ENCODE data around the gene USP9X.
A peak's percentile ranks its signal among the peaks of the same experiment; 100 is the strongest.
"Not testable (repeated sequence)": the region's sequence is repeated elsewhere in the genome, so short reads cannot be mapped to it uniquely, and the experiment has no call there.

Gene USP9X, protein sequence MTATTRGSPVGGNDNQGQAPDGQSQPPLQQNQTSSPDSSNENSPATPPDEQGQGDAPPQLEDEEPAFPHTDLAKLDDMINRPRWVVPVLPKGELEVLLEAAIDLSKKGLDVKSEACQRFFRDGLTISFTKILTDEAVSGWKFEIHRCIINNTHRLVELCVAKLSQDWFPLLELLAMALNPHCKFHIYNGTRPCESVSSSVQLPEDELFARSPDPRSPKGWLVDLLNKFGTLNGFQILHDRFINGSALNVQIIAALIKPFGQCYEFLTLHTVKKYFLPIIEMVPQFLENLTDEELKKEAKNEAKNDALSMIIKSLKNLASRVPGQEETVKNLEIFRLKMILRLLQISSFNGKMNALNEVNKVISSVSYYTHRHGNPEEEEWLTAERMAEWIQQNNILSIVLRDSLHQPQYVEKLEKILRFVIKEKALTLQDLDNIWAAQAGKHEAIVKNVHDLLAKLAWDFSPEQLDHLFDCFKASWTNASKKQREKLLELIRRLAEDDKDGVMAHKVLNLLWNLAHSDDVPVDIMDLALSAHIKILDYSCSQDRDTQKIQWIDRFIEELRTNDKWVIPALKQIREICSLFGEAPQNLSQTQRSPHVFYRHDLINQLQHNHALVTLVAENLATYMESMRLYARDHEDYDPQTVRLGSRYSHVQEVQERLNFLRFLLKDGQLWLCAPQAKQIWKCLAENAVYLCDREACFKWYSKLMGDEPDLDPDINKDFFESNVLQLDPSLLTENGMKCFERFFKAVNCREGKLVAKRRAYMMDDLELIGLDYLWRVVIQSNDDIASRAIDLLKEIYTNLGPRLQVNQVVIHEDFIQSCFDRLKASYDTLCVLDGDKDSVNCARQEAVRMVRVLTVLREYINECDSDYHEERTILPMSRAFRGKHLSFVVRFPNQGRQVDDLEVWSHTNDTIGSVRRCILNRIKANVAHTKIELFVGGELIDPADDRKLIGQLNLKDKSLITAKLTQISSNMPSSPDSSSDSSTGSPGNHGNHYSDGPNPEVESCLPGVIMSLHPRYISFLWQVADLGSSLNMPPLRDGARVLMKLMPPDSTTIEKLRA (N-terminal part only)

DNA sequence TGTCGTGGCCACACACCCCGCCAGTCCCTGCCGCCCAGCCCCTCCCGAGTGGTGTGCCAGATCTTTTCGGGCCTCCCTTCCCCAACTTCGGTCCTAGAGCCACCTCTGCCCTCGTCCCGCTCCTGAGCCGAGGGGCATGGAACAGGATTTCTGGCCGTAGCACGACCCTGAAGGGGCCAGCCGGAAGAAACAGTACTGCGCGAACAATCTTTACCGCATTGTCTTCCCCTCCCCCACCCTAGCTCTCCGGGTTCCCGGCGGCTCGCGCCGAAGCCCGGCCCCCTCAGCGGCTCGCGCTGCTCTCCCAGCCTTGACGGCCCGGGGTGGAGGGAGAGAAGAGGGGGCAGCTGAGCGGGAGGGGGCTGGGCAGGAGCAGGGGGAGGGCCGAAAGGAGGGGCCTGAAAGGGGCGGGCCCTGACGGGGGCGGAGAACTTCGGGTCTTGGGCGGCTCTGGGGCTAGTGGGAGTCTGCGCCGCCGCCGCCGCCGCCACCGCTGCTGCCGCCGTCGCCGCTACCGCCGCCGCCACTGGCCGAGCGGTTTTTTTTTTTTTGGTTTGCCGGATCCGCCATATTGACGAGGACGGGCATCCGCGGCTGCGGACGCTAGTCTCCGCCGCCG lies at the start of gene USP9X:
USP9X (plus strand) TSS at position 553 of the 619 bp plus-strand sequence. CDS start 38,184 bp downstream, outside the sequence.
- DNase-seq, result no peak

DNA sequence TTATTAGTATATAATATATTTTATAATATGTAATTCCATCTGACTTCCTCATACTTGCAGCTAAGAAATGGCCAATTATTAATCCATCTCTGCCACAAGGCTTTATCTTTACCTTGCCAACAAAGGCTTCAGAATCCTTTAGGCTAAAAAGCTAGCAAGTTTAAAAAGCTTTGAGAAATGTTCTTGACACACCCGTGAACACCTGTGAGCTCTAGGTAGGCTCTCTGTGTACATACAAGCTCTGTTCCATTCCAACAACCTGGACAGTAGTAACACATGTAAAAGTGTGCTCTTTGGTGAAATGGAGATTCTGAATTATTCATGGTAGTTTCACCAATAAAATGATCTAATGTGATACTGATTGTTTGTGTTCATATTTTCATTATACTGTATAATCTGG lies 49.7 kb upstream of the USP9X start:
- DNase-seq, result no peak

DNA sequence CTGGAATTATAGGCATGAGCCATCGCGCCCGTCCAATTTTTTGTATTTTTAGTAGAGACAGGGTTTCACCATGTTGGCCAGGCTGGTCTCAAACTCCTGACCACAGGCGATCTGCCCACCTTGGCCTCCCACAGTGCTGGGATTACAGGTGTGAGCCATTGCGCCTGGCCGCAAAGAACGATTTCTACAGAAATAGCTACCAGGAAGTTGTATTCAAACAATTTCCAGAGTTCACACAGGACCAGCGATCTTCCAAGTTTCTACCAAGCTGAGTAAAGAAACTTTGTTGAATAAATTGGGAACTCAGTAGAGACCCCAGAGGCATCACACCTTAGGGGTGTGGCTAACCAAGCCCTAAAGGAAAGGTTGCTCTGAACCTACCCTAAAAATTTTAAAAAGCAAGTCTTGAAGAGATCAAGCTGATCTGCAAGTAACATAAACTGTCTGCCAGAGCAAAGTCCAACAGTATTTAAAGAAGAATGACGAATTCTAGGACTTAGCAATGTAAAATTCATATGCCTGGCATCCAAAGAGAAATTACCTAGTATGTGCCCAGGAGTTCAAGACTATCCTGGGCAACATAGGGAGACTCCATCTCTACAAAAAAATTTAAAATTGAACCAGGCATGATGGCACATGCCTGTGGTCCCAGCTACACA lies 48.4 kb upstream of the USP9X start:
- no peak for DNase-seq

DNA sequence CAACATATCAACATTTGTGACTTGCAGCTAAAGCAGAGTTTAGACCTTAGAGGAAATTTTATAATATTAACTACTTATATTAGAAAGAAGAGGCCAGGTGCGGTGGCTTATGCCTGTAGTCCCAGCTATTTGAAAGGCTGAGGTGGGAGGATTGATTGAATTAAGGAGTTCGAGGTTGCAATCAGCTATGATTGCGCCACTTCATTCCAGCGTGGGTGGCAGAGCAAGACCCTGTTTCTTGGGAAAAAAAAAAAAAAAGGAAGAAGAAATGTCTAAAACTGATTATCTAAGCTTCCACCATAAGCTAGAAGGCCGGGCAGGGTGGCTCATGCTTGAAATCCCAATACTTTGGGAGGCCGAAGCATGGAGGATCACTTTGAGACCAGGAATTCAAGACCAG lies 42.0 kb upstream of the USP9X start:
- no peak for DNase-seq

DNA sequence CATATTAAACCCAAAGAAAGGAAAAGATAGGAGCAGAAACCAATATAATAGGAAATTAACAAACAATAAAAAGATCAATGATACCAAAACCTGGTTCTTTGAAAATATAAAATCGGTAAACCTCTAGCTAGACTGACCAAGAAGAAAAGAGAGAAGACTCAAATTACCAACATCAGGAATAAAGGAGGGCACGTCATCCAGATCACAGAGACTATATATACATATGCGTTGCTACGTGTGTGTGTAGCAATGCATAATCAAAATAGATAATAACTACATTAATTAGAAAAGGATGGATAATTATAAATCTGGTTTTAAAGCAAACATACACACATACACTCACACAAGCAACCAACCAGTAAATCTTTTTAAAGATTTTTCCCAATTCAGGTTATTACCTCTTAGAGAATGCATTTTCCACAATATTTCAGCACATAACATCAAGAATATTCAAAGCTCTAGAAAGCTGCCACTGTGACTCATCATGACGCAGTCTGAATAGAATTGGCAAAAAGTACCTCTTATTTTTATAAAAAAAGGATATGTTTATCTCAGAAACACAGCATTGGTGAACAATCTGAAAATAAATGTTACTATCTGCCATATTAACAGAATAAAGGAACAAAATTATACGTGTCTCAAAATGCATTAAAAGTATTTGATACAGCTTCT lies 41.4 kb upstream of the USP9X start:
- no peak for DNase-seq

DNA sequence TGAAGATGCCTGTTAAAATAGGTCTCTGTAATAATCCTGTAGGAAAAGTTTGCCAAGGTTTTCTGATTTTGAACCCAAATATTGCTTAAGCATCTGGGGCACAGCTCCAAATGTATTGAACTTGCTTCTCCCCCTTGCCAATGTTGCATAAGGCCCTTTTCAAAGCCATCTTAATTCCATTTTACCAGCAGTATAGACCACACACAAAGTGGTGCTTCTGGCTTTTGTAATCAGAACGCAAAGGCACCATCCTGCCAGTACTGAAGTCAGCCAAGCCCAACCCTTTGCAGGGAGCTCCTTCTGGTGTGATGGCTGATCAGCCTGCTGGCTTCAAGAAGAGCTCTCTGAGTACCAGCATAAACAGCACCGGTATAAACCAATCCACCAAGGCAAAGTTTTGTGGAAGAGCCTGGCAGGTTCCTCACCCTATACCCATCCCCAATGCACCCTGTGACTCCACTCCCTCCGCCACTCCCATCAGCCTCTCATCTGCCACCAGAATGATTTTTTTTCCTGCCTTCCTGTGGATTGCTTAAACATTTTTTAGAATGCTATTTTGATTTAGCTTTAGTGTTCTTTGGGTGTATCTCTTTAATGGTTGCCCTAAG lies 39.2 kb upstream of the USP9X start:
- DNase-seq, result peak; percentile 24

DNA sequence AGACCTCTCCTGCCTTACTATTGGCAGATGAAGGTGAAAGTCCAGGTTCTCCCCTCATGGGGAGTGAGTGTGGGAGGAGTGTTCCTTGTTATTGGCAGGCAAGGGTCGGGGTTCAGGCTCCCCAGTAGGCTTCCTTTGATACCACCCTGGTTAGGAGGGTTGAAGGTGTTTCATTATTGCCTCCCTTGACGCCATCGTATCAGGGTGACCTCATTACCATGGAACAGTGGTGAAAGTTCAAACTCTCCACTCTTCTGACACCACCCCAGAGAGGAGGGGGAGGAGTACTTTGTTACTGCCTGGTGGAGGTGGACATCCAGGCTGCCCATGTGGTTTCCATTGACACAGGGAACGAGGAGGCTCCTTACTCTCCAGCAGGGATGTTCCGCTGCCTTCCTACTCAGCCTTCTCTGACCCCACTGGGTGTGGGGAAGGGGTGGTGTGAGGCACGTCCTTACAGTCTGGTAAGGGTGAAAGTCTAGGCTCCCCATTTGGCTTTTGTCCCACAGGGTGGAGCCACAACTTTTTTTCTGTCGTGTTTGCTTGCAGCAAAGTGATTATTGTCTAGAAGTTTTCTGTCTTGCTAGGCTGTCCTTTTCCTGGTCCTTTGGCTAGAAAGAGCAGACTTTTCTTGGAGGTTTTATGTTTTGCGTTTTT lies 37.2 kb upstream of the USP9X start:
- DNase-seq, result no peak

DNA sequence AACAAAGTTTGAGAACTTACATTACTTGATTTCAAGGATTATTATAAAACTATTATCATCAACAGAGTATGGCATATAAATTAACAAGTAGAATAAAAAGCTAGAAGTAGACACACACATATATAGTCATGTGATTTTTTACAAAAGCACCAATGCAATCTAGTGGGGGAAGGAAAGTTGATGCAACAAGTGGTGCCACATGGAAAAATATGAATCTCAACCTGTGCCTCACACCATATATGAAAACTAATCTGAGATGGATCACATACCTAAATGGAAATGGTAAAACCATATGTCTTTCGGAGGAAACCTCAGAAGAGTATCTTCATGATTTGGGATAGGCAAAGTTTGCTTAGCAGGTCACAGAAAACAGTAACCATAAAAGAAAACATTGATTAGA lies 34.9 kb upstream of the USP9X start:
- DNase-seq, result no peak

DNA sequence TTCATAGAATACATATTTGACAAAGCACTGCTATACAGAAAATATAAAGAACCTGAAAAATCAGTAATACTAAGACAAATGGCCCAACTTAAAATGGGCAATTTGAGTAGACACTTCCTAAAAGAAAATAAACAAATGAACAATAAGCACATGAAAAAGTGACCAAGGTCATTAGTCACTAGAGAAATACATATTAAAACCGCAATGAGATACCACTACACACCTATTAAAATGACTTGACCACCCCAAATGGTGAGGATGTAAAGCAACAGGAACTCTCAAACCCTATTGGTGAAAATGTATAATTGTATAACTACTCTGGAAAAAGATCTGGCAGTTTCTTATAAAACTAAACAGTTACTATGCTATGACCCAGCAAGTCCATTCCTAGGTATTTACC lies 34.0 kb upstream of the USP9X start:
- no peak for DNase-seq

DNA sequence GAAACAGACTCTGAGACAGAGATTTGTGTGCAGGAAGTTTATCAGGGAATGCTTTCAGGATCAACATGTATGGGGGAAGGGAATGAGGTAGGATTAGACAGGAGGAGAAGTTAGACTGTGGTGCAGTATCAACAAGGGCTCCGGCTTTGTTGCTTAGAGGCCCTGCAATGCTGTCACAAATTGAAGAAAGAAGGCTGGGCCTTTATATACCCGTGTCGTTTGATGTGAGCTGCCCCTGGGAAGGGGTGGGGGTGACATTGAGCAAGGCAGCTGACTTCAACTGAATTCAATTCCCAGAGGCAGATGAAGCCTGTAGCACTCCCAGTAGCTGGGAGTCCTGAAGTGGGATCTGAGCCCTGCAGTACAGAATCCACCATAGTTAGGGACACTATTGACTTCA lies 29.5 kb upstream of the USP9X start:
- DNase-seq, result no peak

DNA sequence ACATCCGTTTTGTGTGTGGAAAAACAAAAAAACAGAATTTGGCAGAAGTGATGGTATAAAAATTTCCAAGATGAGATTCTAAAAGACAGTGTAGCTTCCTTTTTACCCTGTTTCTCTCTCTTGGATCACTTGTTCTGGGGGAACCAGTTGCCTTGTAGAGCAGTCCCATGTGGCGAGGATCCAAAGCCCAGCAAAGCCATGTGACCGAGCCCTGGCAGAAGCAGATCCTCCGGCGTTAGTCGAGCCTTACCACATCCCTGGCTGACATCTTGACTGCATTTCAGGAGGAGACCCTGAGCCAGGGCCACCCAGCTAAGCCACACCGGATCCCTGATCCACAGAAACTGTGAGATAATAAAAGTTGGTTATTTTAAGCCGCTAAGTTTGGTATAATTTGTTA lies 22.0 kb upstream of the USP9X start:
- DNase-seq, result not testable (repeated sequence)

DNA sequence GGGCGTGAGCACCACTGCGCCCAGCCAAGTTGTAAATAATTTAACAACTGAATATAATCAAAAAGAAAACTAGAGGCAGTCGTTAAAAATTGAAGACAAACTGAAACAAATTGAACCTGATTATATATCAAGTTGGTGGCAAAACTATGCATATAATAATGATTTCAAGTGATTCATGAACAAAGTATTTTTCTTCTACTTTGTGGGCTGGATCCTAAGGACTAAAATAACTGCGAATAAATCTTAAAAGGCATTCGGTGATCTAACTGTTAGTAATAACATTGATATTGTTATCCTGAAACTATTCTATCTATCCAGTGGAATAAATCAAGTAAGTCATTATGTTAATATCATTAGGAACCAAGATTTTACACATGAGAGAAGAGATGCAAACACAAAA lies 21.2 kb upstream of the USP9X start:
- no peak for DNase-seq

DNA sequence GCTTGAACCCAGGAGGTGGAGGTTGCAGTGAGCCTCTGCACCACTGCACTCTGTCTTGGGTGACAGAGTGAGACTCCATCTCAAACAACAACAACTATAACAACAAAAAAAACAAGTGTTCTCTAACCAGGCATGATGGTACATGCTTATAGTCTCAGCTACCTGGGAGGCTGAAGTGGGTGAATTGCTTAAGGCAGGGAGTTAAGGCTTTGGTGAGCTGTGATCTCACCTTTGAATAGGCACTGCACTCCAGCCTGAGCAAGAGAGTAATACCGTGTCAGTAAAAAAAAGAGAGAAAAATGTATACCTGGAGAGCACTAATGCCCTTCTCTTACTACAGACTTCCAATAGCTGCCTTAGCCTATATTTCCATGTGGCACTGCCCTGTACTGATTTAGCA lies 18.9 kb upstream of the USP9X start:
- DNase-seq, result no peak

DNA sequence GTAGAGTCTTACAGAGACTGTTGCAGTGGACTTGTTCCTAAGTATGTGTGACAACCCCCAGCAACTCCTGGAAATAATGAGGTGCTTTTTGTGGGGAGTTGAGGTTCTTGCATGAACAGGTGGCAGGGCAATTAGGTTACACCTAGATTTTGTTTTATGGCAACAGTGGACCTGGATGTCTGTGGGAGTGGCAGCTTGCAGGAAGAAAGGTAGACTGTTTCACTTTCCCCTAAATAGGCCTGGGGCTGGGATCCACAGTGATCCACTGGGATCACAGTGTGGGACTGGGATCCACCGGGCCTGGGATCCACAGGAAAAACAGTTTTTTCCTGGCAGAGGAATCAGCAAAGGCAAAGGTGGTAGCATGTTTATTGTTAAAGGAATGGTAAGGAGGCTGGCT lies 18.3 kb upstream of the USP9X start:
- DNase-seq, result no peak

DNA sequence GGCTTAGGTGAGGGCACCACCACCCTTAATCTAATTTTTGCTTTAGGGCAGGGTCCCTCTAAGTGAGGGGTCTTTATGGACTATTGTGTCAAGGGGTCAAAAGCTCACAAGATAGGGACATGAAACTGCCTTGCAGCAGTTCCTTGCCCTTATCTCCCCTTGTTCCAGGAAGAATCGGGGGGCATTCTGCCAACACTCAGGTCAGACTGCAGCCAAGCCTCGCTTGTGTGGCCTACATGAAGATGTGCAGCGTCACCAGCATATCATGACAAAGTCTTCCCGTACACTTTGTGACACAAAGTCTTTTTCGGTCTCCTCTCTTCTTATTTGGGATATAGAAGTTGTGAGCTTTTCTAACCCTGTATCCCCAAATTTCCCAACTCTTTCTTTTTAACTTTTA lies 17.5 kb upstream of the USP9X start:
- no peak for DNase-seq

DNA sequence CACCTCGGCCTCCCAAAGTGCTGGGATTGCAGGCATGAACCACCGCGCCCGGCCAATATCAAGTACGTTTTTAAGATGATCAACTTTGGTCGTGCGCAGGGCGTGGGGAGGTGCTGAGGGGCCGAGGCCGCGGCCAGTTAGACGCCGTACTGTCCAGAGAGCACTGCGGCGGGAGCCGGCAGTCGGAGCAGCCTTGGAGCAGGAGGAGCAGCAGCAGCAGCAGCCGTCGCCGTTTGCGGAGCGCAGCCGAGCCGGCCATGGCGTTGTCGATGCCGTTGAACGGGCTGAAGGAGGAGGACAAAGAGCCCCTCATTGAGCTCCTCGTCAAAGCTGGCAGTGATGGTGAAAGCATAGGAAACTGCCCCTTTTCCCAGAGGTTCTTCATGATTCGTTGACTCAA lies 8.5 kb upstream of the USP9X start:
- no peak for DNase-seq

DNA sequence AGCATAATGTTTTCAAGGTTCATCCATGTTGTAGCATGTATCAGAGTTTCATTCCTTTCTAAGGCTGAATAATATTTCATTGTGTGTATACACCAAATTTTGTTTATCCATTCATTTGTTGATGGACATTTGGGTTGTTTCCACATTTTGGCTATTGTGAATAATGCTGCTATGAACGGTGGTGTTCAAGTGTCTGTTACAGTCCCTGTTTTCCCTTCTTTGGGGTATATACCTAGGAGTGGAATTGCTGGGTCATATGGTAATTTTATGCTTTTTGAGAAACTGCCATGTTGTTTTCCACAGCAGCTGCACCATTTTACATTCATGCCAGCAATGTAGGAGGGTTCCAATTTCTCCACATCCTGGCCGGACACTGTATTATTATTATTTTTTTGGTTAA lies 3.4 kb upstream of the USP9X start:
- DNase-seq, result no peak

DNA sequence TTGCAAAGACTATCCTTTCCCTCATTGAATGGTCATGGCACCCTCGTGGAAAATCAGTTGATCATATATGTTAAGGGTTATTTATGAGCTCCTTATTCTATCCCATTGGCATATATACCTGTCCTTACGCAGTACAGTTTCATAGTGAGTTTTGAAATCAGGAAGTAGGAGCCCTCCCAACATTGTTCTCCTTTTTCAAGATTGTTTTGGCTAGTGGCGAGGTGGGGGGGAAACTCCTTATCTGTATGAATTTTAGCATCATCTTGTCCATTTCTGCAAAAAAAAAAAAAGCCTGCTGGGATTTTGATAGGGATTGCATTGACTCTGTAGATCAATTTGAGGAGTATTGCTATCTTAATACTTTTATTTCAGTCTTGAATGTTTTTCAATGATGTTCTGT lies 2.5 kb upstream of the USP9X start:
- DNase-seq, result no peak

DNA sequence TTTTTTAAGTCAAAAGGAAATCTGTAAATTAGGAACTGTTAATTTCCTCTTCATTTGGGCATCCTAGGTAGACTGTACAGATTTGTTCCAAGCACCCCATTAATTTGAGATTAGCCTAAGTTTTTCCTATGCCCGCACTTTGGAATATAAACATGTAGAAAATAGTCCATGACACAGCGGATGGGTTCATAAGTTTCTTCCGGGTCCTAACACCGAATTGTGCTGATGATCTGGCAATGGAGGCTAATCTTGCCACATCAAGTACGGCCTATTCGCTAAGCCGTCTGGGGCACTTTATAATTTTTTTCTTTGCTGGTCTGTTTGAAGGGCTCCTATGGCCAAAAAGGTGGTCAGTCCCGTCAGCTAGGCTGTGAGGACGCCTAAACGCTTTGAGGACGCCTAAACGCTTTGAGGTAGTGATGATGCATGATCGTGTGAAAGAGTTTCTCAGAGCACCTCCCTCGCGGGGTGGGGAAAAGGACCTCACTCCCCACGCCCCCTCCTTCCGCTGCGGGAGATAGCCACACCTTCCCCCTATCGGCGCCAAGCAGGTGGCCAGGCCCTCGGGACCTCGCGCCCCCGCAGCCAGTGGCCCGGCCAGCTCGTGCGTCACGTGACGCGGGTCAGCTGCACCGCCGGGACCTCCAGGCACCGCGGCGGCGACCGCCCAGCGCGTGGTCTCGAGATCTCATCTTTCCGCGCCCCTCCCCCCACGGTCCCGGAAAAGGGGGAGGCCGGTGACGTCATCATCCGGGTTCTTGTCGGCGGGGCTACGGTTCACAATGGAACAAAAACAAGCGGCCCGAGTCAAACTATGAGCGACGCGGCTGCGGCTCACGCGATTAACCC lies 977 bp upstream of the USP9X start:
- DNase-seq, result peak; percentile 100

DNA sequence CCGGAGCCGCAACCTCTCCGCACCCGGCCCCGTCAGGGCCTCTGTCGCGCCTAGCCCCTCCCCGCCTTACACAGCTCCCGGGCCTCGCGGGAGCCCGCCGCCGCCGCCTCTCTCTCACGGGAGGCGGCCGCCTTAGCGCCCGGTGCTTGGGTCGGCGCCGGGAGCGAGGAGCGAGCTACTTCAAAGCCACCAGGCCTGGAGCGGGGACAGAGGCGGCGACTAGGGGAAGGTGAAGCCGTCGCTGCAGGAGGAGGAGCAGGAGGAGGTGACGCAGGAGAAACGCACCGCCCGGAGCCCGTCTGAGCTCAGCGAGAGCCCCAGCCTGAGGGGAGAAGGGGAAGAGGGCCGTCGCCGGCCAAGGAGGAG lies 250 bp downstream of the USP9X start:
- DNase-seq, result peak; percentile 92
